ENCODE results near the gene TDRKH.

Gene TDRKH, protein sequence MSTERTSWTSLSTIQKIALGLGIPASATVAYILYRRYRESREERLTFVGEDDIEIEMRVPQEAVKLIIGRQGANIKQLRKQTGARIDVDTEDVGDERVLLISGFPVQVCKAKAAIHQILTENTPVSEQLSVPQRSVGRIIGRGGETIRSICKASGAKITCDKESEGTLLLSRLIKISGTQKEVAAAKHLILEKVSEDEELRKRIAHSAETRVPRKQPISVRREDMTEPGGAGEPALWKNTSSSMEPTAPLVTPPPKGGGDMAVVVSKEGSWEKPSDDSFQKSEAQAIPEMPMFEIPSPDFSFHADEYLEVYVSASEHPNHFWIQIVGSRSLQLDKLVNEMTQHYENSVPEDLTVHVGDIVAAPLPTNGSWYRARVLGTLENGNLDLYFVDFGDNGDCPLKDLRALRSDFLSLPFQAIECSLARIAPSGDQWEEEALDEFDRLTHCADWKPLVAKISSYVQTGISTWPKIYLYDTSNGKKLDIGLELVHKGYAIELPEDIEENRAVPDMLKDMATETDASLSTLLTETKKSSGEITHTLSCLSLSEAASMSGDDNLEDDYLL

DNA sequence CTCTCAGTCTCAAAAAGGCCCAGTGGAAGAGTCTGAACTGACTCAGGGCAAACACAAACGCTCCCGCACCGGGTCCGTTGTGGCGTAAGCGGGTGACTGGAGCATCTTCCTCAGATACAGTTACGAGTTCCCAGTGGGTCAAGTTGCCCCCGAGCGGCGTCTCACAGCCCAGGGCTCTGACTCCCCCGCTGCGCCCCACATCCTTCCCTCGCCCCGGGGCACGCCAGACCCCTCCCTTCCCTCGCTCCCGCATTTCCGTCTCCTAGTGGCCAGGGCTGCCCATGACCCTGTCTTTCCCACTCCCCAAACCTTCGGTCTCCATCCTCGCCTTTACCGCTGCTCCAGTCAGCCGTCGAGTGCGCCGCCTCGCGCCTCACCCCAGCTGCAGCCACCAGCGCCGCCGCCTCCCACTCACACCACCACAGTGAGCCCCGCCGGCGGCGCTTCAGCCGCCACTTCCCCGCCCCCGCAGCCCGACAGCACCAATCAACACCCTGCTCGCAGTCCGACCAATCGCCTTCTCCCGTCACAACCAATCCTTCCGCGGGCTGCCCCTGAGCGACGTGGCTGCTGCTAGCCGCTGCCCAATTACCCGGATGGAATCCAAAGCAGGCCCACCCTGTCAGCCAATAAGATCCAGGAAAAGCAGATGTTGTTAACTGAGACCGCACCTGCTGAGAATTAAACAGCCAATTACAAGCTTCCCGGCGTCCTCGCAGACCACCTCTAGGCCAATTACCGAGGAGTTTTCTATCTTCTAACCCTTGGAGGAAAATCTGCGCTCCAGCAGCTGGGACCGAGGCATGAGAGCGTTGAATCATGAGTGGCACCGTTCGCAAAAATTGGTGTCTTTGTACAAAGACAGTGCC is at the start of gene TDRKH:
TSS of gene TDRKH (minus strand) at position 430 of the 869 bp plus-strand sequence. CDS start 7,478 bp downstream, outside the sequence.
- H3K27ac ChIP-seq (ENCODE audit: low read depth, low read length), result peak within 1 kb of the TSS; percentile 69

DNA sequence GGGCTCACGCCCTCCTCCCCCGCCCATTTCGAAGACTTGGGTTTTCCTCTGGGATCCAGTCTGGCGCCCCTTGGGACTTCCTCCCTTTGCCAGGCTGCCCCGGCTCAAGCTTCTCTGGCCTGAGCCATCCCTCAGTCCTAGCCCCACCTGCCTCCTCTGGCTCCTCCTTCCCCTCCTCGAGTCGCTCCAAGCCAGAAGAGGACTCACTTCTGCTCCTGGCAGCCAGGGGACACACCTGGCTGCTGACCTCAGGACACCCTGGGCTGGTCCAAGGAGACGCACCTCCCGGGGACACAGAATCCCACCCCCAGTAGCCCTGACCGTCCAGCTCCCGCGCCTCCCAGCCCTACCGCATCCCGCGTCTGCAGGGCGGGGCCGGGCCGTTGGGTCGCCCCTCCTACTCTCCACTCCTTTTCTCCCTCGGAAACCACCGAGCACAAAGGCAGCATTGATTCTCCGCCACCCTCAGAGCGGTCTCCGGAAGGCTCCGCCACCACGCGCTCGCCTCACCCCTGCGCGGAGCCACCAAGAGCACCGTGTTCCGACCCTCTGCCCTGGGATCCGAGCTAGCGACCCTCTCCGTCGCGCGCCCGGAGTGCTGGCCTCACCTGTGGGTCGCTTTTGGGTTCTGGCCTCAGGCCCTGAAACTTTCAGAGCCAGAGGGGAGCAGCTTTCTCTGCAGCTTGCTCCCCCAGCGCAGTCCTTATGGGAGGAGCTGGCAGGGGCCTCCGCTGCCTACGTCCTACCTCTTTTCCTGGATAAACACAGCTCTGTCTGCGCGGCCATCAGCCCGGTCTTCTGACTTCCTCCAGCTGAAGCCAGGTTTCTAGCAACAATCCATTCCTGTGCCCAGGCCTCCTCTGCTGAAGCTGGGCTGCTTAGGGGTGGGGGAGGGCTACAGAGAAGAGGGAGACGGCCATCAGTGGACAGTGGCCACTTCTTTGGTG is 49.4 kb upstream of the TDRKH start, which contains the start of gene C2CD4D:
TSS of gene C2CD4D (minus strand) at position 364 of the 947 bp plus-strand sequence. CDS start 831 bp downstream, outside the sequence.
- H3K27me3 ChIP-seq (ENCODE audit: control insufficient read depth in 5 of 5, insufficient read depth in 4 of 5, low read length in 5 of 5), result peaks cover 3 to 24% (median 22%) of the 10 kb centered on the region in 5 donors
- no peaks in the 10 kb centered on the region for H3K9me3 ChIP-seq (ENCODE audit: control insufficient read depth in 5 of 5, low read length in 5 of 5)
- peak within 1 kb of the TSS; percentile 31 to 57 (median 45) for H3K4me3 ChIP-seq (ENCODE audit: low read depth in 1 of 5, low read length in 5 of 5)
- no peak within 1 kb of the TSS for H3K27ac ChIP-seq (ENCODE audit: low read depth, low read length)
- H3K4me1 ChIP-seq (ENCODE audit: control insufficient read depth in 5 of 5, insufficient read depth in 5 of 5, low read length in 5 of 5), result peaks cover 0 to 27% (median 16%) of the 10 kb centered on the region in 5 donors
- peak within 1 kb of the TSS in 1 of 5 donors; percentile 7 for H3K9ac ChIP-seq (ENCODE audit: low read length in 5 of 5)
- no peaks in the 10 kb centered on the region for H3K36me3 ChIP-seq (ENCODE audit: control insufficient read depth in 5 of 5, insufficient read depth in 5 of 5, low read length in 5 of 5)

More for the DNA sequence above, at the start of gene TDRKH:
- Histone ChIP-seq H3K9ac (ENCODE audit: low read length in 5 of 5) (peak within 1 kb of the TSS; percentile 77 to 84 (median 77)), H3K4me1 (ENCODE audit: control insufficient read depth in 5 of 5, insufficient read depth in 5 of 5, low read length in 5 of 5) (peaks cover 0 to 23% (median 17%) of the 10 kb centered on the region in 5 donors), H3K9me3 (ENCODE audit: control insufficient read depth in 5 of 5, low read length in 5 of 5) (no peaks in the 10 kb centered on the region), H3K4me3 (ENCODE audit: low read depth in 1 of 5, low read length in 5 of 5) (peak within 1 kb of the TSS; percentile 83 to 99 (median 93)), H3K36me3 (ENCODE audit: control insufficient read depth in 5 of 5, insufficient read depth in 5 of 5, low read length in 5 of 5) (no peaks in the 10 kb centered on the region), H3K27me3 (ENCODE audit: control insufficient read depth in 5 of 5, insufficient read depth in 4 of 5, low read length in 5 of 5) (no peaks in the 10 kb centered on the region)

GRCh38 chr1:151839082-151839412 is 48.7 kb upstream of the TDRKH start:
- Histone ChIP-seq H3K36me3 (ENCODE audit: control insufficient read depth in 5 of 5, insufficient read depth in 5 of 5, low read length in 5 of 5) (no peaks in the 10 kb centered on the region), H3K9ac (ENCODE audit: low read length in 5 of 5) (peak overlapping the region in 1 of 5 donors; percentile 7), H3K27me3 (ENCODE audit: control insufficient read depth in 5 of 5, insufficient read depth in 4 of 5, low read length in 5 of 5) (peaks cover 3 to 24% (median 22%) of the 10 kb centered on the region in 5 donors), H3K27ac (ENCODE audit: low read depth, low read length) (no peak overlapping the region), H3K4me1 (ENCODE audit: control insufficient read depth in 5 of 5, insufficient read depth in 5 of 5, low read length in 5 of 5) (peaks cover 0 to 27% (median 16%) of the 10 kb centered on the region in 5 donors), H3K9me3 (ENCODE audit: control insufficient read depth in 5 of 5, low read length in 5 of 5) (no peaks in the 10 kb centered on the region), H3K4me3 (ENCODE audit: low read depth in 1 of 5, low read length in 5 of 5) (peak overlapping the region in 4 of 5 donors; percentile 42 to 57 (median 50))

DNA sequence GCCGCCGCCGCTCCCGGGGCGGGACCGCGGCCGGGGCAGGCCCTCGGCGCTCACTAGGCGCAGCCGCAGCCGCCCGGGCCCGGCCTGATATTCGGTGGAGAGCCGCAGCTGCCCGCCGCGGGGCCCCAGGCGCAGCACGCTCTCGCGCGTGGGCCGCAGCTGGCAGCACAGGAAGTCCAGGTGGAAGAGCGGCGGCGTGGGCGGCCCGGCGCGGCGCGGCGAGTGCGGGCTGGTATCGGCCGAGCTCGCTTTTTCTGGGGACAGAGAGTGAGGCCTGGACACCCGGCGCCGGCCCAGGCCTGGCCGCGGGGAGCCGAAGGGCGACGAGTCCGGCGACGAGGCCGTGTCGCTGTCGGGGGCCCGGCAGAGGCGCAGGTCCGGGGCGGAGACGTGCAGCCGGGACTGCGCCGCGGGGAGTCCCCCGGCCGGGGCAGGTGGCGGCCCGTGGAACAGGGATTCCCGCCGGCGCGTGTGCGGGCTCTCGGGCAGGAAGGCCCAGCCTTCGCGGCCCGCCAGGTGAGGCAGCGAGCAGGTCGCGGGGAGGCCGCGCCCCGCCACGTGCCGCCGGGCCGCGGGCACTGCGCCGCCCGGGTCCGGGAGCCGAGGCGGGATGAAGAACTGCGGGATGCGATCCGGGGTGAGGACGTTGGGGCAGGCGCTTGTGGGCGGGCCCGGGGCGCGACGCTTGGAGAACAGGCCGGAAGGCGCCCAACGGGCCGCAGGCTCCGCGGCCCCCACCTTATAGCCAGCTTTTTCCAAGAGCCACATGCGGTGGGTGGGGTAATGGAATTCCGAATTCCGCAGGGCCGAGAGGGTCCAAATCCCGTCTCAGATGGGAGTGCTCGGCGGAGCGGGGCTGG is 48.2 kb upstream of the TDRKH start:
- Histone ChIP-seq H3K27ac (ENCODE audit: low read depth, low read length) (no peak overlapping the region), H3K9me3 (ENCODE audit: control insufficient read depth in 5 of 5, low read length in 5 of 5) (no peaks in the 10 kb centered on the region), H3K4me3 (ENCODE audit: low read depth in 1 of 5, low read length in 5 of 5) (peak overlapping the region in 4 of 5 donors; percentile 42 to 57 (median 50)), H3K9ac (ENCODE audit: low read length in 5 of 5) (peak overlapping the region in 1 of 5 donors; percentile 7), H3K36me3 (ENCODE audit: control insufficient read depth in 5 of 5, insufficient read depth in 5 of 5, low read length in 5 of 5) (no peaks in the 10 kb centered on the region), H3K4me1 (ENCODE audit: control insufficient read depth in 5 of 5, insufficient read depth in 5 of 5, low read length in 5 of 5) (peaks cover 0 to 27% (median 16%) of the 10 kb centered on the region in 5 donors), H3K27me3 (ENCODE audit: control insufficient read depth in 5 of 5, insufficient read depth in 4 of 5, low read length in 5 of 5) (peaks cover 3 to 24% (median 22%) of the 10 kb centered on the region in 5 donors)

DNA sequence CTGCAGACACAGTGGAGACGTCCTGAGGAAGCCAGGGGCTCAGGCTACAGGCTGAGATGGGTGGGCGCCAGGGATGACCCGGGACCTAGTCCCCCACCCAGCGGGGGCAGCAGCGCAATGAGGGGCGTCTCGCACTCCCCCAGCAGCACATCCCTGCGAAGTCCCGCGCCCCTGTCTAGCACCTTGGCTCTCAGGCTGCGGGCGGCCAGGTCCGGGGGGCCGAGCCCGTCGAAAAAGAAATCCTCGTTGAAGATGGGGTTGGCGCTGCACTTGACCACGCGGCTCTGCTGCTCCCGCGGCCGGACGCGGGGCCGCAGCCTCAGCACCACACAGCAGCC is 47.6 kb upstream of the TDRKH start:
- Histone ChIP-seq H3K36me3 (ENCODE audit: control insufficient read depth in 5 of 5, insufficient read depth in 5 of 5, low read length in 5 of 5) (no peaks in the 10 kb centered on the region), H3K27ac (ENCODE audit: low read depth, low read length) (no peak overlapping the region), H3K27me3 (ENCODE audit: control insufficient read depth in 5 of 5, insufficient read depth in 4 of 5, low read length in 5 of 5) (peaks cover 3 to 24% (median 22%) of the 10 kb centered on the region in 5 donors), H3K9ac (ENCODE audit: low read length in 5 of 5) (no peak overlapping the region), H3K9me3 (ENCODE audit: control insufficient read depth in 5 of 5, low read length in 5 of 5) (no peaks in the 10 kb centered on the region), H3K4me3 (ENCODE audit: low read depth in 1 of 5, low read length in 5 of 5) (peak overlapping the region in 2 of 5 donors; percentile 45 to 57), H3K4me1 (ENCODE audit: control insufficient read depth in 5 of 5, insufficient read depth in 5 of 5, low read length in 5 of 5) (peaks cover 0 to 28% (median 18%) of the 10 kb centered on the region in 5 donors)

DNA sequence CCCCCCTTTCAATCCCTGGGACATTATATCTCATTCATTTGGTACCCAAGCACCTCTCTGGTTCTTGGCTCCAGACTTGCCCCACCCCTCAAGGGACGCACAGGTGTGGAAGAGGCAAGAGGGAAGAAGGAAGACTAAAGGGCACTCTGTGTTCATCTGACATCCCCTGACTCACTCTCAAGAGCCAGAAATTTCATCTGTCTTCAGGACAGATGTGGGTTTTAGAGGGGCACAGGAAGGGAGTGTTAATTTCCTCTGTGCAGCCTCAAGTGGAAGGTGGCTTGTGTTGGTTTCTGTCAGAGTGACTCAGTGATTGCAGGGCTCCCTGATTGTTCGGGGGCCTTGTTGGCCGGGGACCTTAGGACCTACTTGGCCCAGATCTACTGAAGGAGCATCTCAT is 46.9 kb upstream of the TDRKH start:
- Histone ChIP-seq H3K9ac (ENCODE audit: low read length in 5 of 5) (no peak overlapping the region), H3K27me3 (ENCODE audit: control insufficient read depth in 5 of 5, insufficient read depth in 4 of 5, low read length in 5 of 5) (peaks cover 3 to 24% (median 22%) of the 10 kb centered on the region in 5 donors), H3K4me1 (ENCODE audit: control insufficient read depth in 5 of 5, insufficient read depth in 5 of 5, low read length in 5 of 5) (peaks cover 0 to 35% (median 24%) of the 10 kb centered on the region in 5 donors), H3K36me3 (ENCODE audit: control insufficient read depth in 5 of 5, insufficient read depth in 5 of 5, low read length in 5 of 5) (no peaks in the 10 kb centered on the region), H3K4me3 (ENCODE audit: low read depth in 1 of 5, low read length in 5 of 5) (no peak overlapping the region), H3K27ac (ENCODE audit: low read depth, low read length) (no peak overlapping the region), H3K9me3 (ENCODE audit: control insufficient read depth in 5 of 5, low read length in 5 of 5) (no peaks in the 10 kb centered on the region)

GRCh38 chr1:151835596-151835995 is 45.3 kb upstream of the TDRKH start:
- Histone ChIP-seq H3K9me3 (ENCODE audit: control insufficient read depth in 5 of 5, low read length in 5 of 5) (no peaks in the 10 kb centered on the region), H3K36me3 (ENCODE audit: control insufficient read depth in 5 of 5, insufficient read depth in 5 of 5, low read length in 5 of 5) (no peaks in the 10 kb centered on the region), H3K9ac (ENCODE audit: low read length in 5 of 5) (no peak overlapping the region), H3K4me1 (ENCODE audit: control insufficient read depth in 5 of 5, insufficient read depth in 5 of 5, low read length in 5 of 5) (peaks cover 0 to 47% (median 38%) of the 10 kb centered on the region in 5 donors), H3K27ac (ENCODE audit: low read depth, low read length) (no peak overlapping the region), H3K4me3 (ENCODE audit: low read depth in 1 of 5, low read length in 5 of 5) (no peak overlapping the region), H3K27me3 (ENCODE audit: control insufficient read depth in 5 of 5, insufficient read depth in 4 of 5, low read length in 5 of 5) (peaks cover 3 to 24% (median 22%) of the 10 kb centered on the region in 5 donors)

DNA sequence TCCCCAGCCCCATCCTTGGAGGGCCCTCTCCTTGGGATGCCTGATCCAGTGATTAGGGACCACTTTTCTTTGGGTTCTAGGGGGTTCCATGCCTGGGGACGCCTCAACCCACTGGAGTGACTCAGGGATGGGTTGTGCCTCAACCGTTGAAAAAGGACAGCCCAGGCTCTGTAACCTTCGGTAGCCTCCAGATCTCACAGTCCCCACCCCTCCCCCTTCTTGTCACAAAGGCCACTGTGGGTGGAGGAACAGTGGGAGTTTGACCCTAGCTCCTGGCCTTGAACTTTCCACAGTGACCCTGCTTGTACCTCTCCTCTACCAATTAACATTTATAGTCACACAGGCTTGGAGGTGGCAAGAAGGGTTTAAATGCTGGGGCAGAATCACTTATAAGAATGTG is 43.9 kb upstream of the TDRKH start:
- Histone ChIP-seq H3K36me3 (ENCODE audit: control insufficient read depth in 5 of 5, insufficient read depth in 5 of 5, low read length in 5 of 5) (no peaks in the 10 kb centered on the region), H3K4me3 (ENCODE audit: low read depth in 1 of 5, low read length in 5 of 5) (no peak overlapping the region), H3K9ac (ENCODE audit: low read length in 5 of 5) (no peak overlapping the region), H3K9me3 (ENCODE audit: control insufficient read depth in 5 of 5, low read length in 5 of 5) (no peaks in the 10 kb centered on the region), H3K27me3 (ENCODE audit: control insufficient read depth in 5 of 5, insufficient read depth in 4 of 5, low read length in 5 of 5) (peaks cover 0 to 17% (median 12%) of the 10 kb centered on the region in 5 donors), H3K4me1 (ENCODE audit: control insufficient read depth in 5 of 5, insufficient read depth in 5 of 5, low read length in 5 of 5) (peaks cover 0 to 45% (median 33%) of the 10 kb centered on the region in 5 donors), H3K27ac (ENCODE audit: low read depth, low read length) (no peak overlapping the region)
